GM18520 (cell line): ENCODE results near the gene LZTR1.
"Not testable (repeated sequence)": the region's sequence is repeated elsewhere in the genome, so short reads cannot be mapped to it uniquely, and the experiment has no call there.

Source experiments
- ATAC-seq: cut with Tn5 transposase; IDR thresholded peaks from one replicate; pipeline ENCODE4 v1.9.1; 2021; ENCODE audit not compliant: unreplicated experiment

Gene LZTR1

DNA sequence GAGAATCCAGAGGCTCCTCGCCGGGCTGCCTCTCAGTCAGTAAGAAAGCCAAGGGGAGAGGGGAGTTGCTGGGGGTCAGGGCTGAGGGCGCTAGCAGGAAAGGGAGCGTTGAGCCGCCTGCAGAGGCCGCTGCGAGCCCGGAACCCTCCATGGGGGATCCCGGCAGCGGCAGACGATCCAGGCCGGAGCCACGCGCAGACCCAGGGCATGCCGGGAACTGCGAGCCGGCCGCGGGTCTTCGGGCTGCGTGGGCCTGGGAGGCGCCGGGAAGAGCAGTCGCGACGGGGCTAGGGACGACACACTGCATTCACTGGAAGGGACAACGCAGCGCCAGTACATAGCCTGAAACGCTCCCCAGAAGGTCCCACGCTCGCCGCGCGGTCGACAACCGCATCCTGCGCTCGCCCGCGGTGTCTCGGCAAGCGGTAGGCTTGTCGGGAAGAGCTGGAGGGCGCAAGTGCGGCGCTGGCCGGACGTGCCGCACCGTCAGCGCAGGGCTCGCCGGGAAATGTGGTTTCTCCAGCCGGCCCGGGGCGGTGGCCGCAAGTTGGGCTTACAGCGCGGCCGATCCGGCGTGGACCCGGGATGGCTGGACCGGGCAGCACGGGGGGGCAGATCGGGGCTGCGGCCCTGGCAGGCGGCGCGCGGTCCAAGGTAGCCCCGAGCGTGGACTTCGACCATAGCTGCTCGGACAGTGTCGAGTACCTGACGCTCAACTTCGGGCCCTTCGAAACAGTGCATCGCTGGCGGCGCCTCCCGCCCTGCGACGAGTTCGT lies at the start of gene LZTR1:
LZTR1 (plus strand) TSS at position 511 of the 776 bp plus-strand sequence; CDS start at position 586, 75 bp downstream.
- peak; percentile 74 for ATAC-seq

DNA sequence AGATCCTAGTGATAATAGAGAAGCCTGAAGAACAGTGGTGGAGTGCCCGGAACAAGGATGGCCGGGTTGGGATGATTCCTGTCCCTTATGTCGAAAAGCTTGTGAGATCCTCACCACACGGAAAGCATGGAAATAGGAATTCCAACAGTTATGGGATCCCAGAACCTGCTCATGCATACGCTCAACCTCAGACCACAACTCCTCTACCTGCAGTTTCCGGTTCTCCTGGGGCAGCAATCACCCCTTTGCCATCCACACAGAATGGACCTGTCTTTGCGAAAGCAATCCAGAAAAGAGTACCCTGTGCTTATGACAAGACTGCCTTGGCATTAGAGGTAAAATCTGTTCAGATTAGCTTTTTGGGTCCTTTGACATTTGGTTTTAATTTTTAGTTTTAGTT lies 48.2 kb upstream of the LZTR1 start:
- no peak for ATAC-seq

- ATAC-seq, result not testable (repeated sequence)
These were observed 47.0 kb upstream of the LZTR1 start for GRCh38 chr22:20935049-20935448.

DNA sequence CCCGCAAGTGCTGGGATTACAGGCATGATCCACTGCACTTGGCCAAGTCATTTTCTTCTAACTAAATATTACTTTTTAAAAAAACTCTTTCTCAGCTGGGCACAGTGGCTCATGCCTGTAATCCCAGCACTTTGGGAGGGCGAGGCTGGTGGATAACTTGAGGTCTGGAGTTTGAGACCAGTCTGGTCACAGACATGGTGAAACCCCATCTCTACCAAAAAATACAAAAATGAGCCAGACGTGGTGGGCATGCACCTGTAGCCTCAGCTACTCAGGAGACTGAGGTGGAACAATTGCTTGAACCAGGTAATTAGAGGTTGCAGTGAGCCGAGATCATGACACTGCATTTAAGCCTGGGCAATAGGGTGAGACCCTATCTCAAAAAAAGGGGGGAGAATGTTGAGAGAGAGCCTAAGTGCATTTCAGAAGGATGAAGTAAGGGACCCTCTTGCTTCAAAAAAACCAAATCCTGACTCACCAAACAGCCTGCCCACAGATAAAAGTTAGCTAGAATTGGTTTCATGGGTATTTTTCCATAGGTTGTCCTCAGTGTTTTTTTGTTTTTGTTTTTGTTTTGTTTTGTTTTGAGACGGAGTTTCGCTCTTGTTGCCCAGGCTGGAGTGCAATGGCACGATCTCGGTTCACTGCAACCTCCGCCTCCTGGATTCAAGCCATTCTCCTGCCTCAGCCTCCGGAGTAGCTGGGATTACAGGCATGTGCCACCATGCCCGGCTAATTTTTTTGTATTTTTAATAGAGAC lies 46.1 kb upstream of the LZTR1 start:
- ATAC-seq, result not testable (repeated sequence)

DNA sequence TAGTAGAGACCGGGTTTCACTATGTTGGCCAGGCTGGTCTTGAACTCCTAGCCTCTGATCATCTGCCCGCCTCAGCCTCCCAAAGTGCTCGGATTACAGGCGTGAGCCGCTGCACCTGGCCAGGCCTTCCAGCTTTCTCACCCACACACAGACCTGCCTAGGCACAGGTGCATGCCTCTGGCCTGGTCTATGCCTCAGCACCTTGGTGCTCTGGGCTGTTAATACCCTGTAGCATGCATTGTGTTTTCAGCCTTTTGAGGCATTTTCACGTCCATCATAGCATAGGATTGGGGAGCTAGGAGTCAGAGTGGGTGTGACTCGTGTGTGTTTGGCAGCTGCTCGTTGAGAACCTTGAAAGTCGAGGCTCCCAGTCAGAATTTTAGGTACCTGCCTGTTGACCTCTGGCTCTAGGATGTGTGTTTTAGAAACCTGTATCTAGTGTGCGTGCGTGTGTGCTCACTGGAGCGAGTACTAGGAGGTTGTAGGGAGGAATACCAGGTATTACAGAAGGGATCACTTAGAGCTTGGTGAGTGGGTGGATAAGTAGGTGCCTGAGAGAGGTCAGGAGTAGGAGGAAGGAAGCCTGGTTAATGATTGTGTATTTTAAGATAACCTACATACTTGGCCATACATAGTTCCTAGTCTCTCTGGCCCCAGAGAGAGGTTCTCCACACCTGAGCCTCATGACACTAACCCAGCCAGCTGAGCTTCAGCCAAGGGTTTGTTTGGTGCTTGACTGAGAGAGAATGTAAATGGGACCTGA lies 44.9 kb upstream of the LZTR1 start:
- no peak for ATAC-seq

- ATAC-seq, result no peak
These were observed 44.1 kb upstream of the LZTR1 start for GRCh38 chr22:20937794-20938671.

DNA sequence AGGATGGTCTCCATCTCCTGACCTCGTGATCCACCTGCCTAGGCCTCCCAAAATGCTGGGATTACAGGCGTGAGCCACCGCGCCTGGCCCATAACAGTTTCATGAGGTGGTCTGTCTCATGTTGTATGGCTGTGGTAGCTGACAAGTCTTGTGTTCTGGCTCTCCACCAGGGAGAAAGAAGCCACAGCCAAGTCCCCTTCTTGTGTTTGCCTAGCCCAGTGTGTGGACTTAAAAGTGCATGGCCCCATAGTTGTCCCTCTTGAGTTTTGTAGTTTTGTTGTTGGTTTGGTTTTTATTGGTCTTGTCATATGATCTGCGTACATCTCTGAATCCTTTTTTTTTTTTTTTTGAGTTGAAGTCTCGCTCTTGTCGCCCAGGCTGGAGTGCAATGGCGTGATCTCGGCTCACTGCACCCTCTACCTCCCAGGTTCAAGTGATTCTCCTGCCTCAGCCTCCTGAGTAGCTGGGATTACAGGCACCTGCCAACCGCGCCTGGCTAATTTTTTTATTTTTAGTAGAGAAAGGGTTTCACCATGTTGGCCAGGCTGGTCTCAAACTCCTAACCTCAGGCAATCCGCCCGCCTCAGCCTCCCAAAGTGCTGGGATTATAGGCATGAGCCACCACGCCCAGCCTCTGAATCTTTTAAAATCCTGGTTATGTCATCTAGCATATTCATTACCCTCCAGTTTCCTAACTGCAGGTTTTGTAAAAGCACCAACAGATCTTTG lies 42.5 kb upstream of the LZTR1 start:
- ATAC-seq, result not testable (repeated sequence)

GRCh38 chr22:20940186-20940651 lies 41.9 kb upstream of the LZTR1 start:
- no peak for ATAC-seq

DNA sequence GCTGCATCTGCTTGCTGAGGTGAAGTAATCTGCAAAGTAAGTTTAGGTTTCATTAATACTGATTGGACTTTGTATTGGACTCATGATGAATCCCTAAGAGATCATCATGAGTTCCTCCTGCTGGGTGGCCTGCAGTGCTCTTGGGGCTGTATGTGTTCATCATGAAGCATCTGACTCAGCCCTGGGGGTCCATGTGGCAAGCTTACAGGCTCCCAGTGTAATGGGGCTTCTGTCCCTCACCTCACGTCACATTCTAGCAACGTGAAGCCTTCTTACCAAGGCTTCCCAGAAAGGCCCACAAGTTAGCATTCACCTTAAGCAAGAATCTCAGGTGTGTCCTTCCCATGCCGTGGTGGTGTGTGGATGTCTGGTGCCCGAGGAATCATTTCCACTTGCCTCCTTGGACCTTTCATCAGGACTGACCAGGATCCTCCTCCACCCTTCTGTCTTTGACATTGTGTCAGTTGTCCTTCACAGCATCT lies 41.2 kb upstream of the LZTR1 start:
- ATAC-seq, result no peak

- not testable (repeated sequence) for ATAC-seq
These were observed 39.7 kb upstream of the LZTR1 start for GRCh38 chr22:20942203-20942902.

DNA sequence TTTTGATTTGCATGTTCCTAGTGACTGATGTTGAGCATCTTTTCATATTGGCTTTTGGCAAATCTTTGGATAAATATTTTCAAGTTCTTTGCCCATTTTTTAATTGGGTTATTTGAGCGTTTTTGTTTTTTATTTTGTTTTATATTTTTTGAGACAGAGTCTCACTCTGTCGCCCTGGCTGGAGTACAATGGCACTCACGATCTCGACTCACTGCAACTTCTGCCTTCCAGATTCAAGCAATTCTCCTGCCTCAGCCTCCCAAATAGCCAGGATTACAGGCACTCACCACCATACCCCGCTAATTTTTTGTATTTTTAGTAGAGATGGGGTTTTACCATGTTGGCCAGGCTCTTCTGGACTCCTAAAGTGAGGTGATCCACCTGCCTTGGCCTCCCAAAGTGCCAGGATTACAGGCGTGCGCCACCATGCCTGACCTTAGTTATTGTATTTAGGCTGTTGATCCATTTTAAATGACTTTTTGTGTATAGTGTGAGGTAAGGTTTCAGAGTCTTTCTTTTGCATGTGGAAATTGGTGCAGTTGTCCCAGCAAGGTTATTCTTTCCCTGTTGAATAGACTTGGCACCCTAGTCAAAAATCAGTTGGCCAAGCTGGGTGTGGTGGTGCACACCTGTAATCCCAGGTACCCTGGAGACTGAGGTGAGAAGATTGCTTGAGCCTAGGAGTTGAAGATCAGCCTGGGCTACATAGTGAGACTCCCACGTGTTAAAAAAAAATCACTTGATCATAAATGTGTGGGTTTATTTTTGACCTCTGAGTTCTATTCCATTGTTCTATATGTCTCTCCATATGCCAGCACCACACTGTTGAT lies 38.8 kb upstream of the LZTR1 start:
- no peak for ATAC-seq

DNA sequence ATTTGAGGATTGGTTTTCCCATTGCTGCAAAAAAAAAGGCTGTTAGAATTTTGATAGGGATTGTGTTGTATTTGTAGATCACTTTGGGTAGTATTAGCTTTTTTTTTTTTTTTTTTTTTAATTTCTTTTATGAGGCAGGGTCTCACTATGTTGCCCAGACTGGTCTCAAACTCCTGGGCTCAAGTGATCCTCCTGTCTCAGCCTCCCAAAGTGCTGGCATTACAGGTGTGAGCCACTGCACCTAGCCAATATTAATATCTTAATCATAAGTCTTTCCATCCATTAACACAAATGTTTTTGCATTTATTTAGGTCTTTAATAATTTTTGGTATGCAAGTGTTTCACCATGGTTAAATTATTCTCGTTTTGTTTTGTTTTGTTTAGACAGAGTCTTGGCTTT lies 38.1 kb upstream of the LZTR1 start:
- ATAC-seq, result no peak

DNA sequence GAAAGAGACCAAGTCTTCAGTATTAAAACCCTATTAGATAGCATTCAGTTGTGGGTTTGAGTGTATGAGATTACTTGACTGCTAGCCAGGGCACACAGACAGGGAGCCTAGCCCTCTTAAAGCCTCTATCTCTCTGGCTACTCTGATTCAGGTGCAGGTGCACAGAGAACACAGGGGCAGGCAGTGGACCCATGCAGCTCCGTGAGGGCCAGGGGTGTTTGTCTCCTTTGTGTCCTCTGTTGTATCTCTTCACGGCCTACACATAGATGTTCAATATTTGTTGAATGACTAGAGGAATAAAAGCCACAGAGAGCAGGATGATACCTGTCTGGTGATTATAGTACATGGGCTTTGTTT lies 36.5 kb upstream of the LZTR1 start:
- ATAC-seq, result no peak

GRCh38 chr22:20946080-20946986 lies 35.8 kb upstream of the LZTR1 start:
- no peak for ATAC-seq

DNA sequence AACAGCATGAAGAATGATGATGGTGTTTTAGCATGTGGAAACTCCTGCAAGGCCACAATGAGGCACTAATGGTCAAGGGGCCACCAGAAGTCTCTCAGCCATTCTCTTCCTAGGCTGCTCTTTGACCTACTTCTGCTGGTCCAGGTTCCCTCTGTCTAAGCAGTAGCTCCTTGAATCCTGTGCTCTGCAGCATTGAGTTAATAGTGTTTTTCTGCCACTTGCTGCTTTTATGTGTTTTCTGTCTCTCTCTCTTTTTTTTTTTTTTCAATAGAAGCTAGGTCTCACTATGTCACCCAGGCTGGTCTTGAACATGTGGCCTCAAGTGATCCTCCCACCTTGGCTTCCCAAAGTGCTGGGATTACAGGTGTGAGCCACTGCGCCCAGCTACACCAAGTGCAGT lies 35.1 kb upstream of the LZTR1 start:
- ATAC-seq, result no peak

DNA sequence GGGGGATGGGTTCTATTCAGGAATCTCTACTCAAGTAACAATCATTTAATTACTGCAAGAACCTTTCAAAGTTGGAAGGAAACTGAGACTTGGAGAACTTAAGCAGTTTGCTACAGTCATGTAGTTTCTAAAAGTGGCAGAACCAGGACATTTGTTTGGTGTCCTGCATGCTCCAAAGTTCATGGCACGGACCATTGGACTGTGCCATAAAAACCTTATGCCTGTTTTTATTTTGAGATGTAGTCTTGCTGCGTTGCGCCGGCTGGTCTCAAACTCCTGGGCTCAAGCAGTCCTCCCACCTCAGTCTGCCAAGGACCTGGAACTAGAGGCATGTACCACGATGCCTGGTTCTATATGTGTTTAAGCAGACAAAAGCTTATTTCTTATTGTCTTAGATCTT lies 33.6 kb upstream of the LZTR1 start:
- no peak for ATAC-seq

DNA sequence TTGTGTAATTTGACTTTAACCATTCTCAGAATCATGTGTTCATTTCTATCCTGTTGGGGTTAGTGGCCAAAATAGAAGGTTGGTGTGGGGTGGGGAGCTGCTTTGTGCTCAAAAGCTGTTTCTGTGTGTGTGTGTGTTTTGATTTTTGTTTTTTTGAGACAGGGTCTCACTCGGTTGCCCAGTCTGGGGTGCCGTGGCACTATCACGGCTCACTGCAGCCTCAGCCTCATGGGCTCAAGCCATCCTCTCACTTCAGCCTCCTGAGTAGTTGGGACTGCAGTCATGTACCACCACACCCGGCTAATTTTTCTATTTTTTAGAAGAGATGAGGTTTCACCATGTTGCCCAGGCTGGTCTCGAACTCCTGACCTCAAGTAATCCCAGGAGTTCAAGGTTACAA lies 33.1 kb upstream of the LZTR1 start:
- no peak for ATAC-seq
